OCI-LY3 (cell line): ENCODE data around the gene RBM20.

Source experiments
- EZH2phosphoT487 ChIP-seq: fragments of 200-600 bp; shearing (Covaris generic); IDR thresholded peaks from 2 replicates; pipeline ENCODE4 v1.6.1; 2018; ENCODE audit warnings: antibody characterized with exemption, mixed run types, low read depth
- TF ChIP-seq, protein P1 (sequence below): fragments of 200-600, 300-600 bp; sonication (generic); IDR thresholded peaks from 2 replicates; pipeline ENCODE4 v1.5.1; 2014; ENCODE audit warnings: antibody characterized with exemption, low read length, low read depth

DNA sequence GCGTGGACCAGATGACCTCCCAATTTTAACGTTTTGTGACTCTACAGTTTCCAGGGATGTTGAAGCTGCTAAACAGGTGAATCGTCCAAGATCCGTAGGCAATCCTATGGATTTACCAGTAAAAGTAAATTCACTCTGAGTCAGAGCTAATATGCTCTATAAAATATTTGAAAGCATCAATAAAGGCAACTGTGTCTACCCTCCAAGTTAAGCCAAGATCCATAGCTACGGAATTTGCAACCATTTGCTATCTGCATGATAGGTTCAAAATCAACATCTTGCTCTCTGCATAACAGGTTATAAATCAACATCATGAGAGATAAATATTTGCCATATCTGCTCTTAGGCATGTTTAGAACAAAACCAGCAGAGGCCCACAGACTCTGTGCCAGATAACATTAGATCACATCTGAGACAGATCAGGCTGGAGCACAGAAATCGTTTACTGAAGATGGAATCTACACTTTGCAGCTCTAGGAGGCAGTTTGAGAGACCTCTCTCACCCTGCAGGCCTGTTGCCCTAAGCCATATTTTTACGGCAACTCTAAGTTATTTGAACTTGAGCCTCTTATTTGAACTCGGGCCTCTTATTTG lies 146.9 kb downstream of the RBM20 start:
- TF ChIP-seq, protein P1, sequence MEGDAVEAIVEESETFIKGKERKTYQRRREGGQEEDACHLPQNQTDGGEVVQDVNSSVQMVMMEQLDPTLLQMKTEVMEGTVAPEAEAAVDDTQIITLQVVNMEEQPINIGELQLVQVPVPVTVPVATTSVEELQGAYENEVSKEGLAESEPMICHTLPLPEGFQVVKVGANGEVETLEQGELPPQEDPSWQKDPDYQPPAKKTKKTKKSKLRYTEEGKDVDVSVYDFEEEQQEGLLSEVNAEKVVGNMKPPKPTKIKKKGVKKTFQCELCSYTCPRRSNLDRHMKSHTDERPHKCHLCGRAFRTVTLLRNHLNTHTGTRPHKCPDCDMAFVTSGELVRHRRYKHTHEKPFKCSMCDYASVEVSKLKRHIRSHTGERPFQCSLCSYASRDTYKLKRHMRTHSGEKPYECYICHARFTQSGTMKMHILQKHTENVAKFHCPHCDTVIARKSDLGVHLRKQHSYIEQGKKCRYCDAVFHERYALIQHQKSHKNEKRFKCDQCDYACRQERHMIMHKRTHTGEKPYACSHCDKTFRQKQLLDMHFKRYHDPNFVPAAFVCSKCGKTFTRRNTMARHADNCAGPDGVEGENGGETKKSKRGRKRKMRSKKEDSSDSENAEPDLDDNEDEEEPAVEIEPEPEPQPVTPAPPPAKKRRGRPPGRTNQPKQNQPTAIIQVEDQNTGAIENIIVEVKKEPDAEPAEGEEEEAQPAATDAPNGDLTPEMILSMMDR = no peak
- TF ChIP-seq EZH2phosphoT487 = no peak
